Suppressor macrophage (primary cell): ENCODE results near the gene ABHD11.

ENCODE experiments used
- DNase-seq, 4 experiments: peaks; one replicate each; pipeline ENCODE4 v3.0.0-alpha.2; 2020 to 2022

The ABHD11 gene

GRCh38 chr7:73700581-73701134 lies 37.9 kb downstream of the ABHD11 start:
- no peak for DNase-seq

- DNase-seq: no peak
Observed at GRCh38 chr7:73700069-73700423, 38.6 kb downstream of the ABHD11 start.

DNA sequence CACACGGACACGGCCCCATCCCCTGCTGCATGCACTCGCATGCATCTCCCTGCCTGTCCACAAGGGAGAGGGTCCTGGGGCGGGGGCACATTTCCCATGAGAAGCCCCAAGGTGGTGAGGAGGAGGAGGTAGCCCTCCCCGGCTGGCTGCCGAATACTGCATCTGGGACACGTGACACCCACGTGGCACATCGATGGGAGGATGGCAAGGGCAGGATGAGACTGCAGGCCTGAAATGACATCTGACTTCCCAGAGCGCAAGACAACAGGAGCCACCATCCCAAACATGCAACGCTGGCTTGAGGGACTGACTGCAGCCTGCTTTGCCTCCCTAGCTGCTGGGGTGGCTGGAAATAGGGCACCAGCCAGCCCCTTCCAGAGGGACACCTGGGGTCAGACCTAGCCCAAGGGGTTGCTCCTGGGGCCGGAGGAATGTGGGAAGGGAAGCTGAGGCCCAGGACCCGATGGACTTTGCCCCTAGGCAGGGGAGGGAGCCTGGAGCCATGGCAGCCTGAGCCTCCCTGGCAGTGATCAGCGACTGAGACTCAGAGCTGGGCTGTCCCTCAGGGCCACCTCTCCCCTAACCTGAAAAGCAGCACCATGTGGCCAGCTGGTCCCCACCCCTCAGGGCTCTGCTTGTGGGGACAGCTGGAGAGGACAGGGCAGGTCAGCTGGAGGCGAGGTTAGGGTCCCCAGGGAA lies 39.1 kb downstream of the ABHD11 start:
- DNase-seq: no peak

DNA sequence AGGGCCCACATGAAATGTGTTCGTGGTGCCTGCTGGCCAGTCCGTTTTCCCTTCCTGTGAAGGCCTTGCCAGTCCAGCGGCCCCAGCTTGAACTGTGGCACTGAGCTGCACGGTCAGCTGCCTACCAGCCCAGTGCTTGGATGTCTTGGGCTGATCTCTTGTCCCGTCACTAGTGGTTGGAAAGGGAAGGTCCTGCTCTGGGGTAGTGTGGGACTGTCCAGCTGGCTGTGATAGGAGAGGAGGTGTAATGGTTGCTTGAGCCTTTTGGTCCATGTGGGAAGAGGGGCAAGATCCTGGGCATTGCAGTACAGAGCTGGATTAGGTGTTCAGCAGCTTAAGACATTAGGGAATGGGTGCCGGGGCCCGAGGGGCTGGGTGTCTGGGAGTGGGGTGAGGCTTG lies 40.2 kb downstream of the ABHD11 start:
- no peak for DNase-seq

- no peak for DNase-seq
Observed at GRCh38 chr7:73696372-73696771, 42.2 kb downstream of the ABHD11 start.

- DNase-seq: no peak
Observed at GRCh38 chr7:73690646-73691045, 48.0 kb downstream of the ABHD11 start.

DNA sequence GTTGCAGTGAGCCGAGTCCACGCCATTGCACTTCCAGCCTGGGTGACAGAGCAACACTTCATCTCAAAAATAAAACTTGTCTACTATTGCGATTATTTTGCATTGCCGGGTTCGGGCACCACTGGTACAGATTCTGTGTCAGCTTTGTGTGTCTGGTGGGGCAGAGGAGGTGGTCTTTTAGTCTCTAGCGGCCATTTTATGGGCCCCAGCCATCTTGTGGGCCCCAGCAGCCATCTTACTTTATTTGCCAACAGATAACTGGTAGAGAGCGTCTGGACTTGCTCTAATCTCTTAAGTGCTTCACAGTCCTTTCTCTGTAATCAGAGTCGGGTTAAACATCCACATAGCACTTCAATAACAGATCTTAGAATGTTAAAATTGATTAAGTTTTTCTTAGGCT lies 50.3 kb downstream of the ABHD11 start:
- no peak for DNase-seq
